Stimulated activated CD4-positive, alpha-beta T cell treated with anti-CD3 and anti-CD28 coated beads, TNF-alpha, amount 100 ng/mL, for 1 hour (primary cell): ENCODE results near the gene MORN4.
A peak's percentile ranks its signal among the peaks of the same experiment; 100 is the strongest.

ENCODE experiments used
- DNase-seq, 3 donors: peaks; one replicate each; pipeline ENCODE4 v3.0.0-alpha.2; 2020; ENCODE audit warnings: low read depth in 3 of 3, low spot score in 1 of 3

Gene MORN4

DNA sequence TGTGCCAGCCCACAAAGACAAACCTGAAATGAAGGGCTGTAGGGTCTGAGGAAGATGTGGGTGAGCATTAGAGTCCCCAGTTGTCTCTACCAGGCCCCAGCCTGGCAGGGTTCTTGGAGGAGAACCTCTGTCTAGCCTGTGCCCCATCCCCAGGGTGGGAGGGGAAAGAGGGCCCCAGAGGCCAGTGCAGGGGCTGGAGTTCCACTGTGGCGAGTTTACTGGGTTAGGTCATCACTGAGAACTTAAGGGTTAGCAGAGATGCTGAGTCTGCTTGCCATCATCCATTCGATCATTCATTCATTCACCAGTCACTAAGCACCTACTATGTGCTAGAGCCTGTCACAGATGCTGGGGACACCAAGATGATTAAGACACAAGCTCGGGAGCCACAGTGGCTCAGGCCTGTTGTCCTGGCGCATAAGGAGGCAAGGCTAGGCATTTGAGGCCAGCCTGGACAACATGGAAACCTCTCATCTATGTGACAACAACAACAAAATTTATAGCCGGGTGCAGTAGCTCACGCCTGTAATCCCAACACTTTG is 58.1 kb downstream of the MORN4 start:
- no peak for DNase-seq

- no peak for DNase-seq
Observed at GRCh38 chr10:97574374-97575126, 58.8 kb downstream of the MORN4 start.

GRCh38 chr10:97573672-97574071 is 59.6 kb downstream of the MORN4 start:
- DNase-seq = no peak

DNA sequence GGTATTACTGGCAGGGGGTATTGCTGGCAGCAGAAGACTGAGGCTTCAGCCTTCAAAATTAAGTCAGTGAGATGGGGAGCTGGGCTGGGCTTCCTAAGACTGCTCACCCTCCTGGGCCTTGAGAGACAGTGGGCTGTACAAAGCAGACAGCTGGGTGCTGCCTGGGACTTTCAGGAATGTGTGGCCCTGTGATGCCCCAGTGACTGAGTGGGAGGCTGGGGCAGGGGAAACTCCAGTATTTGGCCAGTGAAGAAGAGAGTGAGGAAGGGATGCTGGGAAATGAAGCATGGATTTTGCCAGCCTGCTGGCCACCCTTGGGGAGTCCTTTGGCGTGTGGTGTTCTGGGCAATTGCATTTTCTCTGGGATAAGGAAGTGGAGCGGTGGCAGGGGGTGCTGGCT is 60.3 kb downstream of the MORN4 start:
- no peak for DNase-seq

DNA sequence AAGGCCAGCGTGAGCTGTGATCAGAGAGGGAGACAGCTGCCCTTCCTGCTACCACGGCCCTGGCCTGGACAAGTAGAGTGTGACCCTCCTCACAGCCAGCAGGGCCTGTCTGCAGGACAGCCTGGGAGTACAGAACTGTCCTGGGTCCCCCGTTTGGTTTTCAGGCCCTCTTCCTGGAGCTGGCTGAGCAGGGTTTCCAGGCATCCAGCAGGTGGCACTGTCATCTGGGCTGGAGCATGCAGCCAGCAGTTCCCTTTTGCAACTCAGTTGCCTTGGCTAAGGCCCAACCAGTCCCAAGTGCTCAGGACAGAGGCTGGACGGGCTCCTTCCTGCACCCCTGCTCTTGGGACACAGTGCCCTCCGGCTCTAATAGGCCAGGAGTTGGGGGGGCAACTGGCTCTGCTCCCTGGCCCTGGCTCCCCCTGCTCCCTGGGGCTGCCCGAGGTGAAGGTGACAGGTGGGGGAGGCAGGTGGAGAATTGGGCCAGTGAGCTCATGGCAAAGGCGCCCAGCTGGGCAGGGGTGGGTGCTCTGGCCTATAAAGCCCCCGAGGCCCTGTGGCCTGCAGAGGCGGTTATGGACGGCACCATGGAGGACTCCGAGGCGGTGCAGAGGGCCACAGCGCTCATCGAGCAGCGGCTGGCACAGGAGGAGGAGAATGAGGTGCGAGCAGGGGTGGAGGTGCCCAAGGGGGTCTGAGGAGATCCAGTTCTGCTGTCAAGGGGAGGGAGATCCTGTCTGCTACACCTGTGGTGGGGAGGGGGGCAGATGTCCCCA is 60.9 kb downstream of the MORN4 start, which contains the start of gene ANKRD2:
TSS of gene ANKRD2 (plus strand) at position 566 of the 776 bp plus-strand sequence. CDS start at position 576, 10 bp downstream.
- DNase-seq = peak in 2 of 3 donors; percentile 6 to 28

GRCh38 chr10:97571622-97572021 is 61.7 kb downstream of the MORN4 start:
- no peak for DNase-seq

- DNase-seq = no peak
Observed at GRCh38 chr10:97570789-97571471, 62.4 kb downstream of the MORN4 start.

DNA sequence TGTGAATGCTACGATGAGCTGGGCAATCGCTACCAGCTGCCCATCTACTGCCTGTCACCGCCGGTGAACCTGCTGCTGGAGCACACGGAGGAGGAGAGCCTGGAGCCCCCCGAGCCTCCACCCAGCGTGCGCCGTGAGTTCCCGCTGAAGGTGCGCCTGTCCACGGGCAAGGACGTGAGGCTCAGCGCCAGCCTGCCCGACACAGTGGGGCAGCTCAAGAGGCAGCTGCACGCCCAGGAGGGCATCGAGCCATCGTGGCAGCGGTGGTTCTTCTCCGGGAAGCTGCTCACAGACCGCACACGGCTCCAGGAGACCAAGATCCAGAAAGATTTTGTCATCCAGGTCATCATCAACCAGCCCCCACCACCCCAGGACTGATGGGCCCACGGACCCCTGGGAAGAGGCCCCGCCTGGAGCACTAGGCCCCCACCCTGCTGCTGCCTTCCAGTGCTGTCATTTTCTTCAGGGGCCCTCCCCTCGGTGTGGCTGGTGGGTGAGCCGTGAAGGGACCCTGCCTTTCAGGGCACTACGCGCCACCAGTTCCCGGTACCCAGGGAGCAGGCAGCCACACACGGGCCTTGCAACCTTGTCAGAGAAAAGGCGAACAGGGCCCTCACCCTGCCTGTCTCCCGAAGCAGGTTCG is 63.0 kb downstream of the MORN4 start:
- no peak for DNase-seq

DNA sequence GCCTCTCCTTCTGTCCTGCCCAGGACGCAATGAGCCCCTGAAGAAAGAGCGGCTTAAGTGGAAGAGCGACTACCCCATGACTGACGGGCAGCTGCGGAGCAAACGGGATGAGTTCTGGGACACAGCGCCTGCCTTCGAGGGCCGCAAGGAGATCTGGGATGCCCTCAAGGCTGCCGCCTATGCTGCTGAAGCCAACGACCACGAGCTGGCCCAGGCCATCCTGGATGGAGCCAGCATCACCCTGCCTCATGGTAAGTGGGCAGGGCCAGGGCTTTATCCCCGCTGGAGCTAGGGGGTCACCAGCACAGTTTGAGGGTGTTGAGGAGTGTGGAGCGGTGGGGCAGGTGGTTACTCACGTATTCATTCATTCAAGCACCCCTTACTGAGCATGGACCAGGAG is 65.4 kb downstream of the MORN4 start:
- DNase-seq = no peak

GRCh38 chr10:97566336-97566996 is 66.8 kb downstream of the MORN4 start:
- no peak for DNase-seq

- no peak for DNase-seq
Observed at GRCh38 chr10:97564776-97565175, 68.5 kb downstream of the MORN4 start.
